HL-60/S4 treated with retinoic acid at 250 ng/mL for 4 days and 3 days (cell line): Measurements from ENCODE around the gene SPINT1.

Experiments used
- in situ Hi-C: fragments of 300-500 bp; cut with MboI; formaldehyde crosslinking; loops from 2 replicates; pipeline ENCODE4 v1.7.0; 2022; ENCODE audit warnings: low sequenced_read_pairs

SPINT1 gene

GRCh38 chr15:40892447-40893012 lies 48.7 kb downstream of the SPINT1 start:
- in situ Hi-C loops = no loop called here

- in situ Hi-C loops = no loop called here
Observed at GRCh38 chr15:40893019-40893670, 49.3 kb downstream of the SPINT1 start.

GRCh38 chr15:40893733-40894680 lies 50.2 kb downstream of the SPINT1 start, which contains the start of gene VPS18:
Gene VPS18, plus strand, starts transcription at chr15:40894450. Its CDS starts 319 bp downstream, at chr15:40894769.
- in situ Hi-C loops = no loop called here

- in situ Hi-C loops = no loop called here
Observed at GRCh38 chr15:40894681-40895448, 51.0 kb downstream of the SPINT1 start.

- in situ Hi-C loops = loop anchor here (10.0 kb wide), 1 partner anchor 285 kb away; no protein-coding TSS in a partner anchor
Observed at GRCh38 chr15:40899536-40900207, 55.8 kb downstream of the SPINT1 start.

- in situ Hi-C loops = loop anchor here (10.0 kb wide), 1 partner anchor 284 kb away; no protein-coding TSS in a partner anchor
Observed at GRCh38 chr15:40900256-40901052, 56.6 kb downstream of the SPINT1 start.

- in situ Hi-C loops = loop anchor here (10.0 kb wide), 1 partner anchor 284 kb away; no protein-coding TSS in a partner anchor
Observed at GRCh38 chr15:40901053-40901443, 57.2 kb downstream of the SPINT1 start.

GRCh38 chr15:40902605-40903561 lies 59.0 kb downstream of the SPINT1 start:
- in situ Hi-C loops = loop anchor here (10.0 kb wide), 1 partner anchor 282 kb away; no protein-coding TSS in a partner anchor

- in situ Hi-C loops = loop anchor here (10.0 kb wide), 1 partner anchor 280 kb away; no protein-coding TSS in a partner anchor
Observed at GRCh38 chr15:40904552-40905201, 60.8 kb downstream of the SPINT1 start.

GRCh38 chr15:40906091-40906990 lies 62.5 kb downstream of the SPINT1 start:
- in situ Hi-C loops = loop anchor here (10.0 kb wide), 1 partner anchor 278 kb away; no protein-coding TSS in a partner anchor

- in situ Hi-C loops = loop anchor here (10.0 kb wide), 1 partner anchor 278 kb away; no protein-coding TSS in a partner anchor
Observed at GRCh38 chr15:40906991-40907802, 63.3 kb downstream of the SPINT1 start.
